Naive thymus-derived CD4-positive, alpha-beta T cell (primary cell): ENCODE data around the gene ID2. TPM values are rescaled to one million over a fixed set of nuclear protein-coding genes. Genes with fewer than 3 reads are reported as not detected.
A peak's percentile ranks its signal among the peaks of the same experiment; 100 is the strongest.
"Not testable (repeated sequence)": the region's sequence is repeated elsewhere in the genome, so short reads cannot be mapped to it uniquely, and the experiment has no call there.

Source experiments
- ATAC-seq: fragments of 150-1000 bp; cut with Tn5 transposase; 2 replicates; pipeline ENCODE4 v1.10.0; 2021; ENCODE audit warnings: mild to moderate bottlenecking, moderate library complexity
- CTCF ChIA-PET: fragments of 350-600 bp; sonication (Branson Sonifier 250); formaldehyde crosslinking; loops from one replicate; lab custom pipeline; 2021; ENCODE audit warnings: antibody characterized with exemption; lab: Charles Lee
- POLR2A ChIA-PET: fragments of 350-600 bp; sonication (Branson Sonifier 250); formaldehyde crosslinking; loops from one replicate; lab custom pipeline; 2021; ENCODE audit warnings: antibody characterized with exemption, inconsistent platforms; lab: Charles Lee
- DNase-seq, 9 donors: peaks; one replicate each; pipeline versions ENCODE4 v3.0.0 to v3.0.0-alpha.2; 2020 to 2022; ENCODE audit warnings: mixed read lengths in 1 of 9
- H3K27ac ChIP-seq: one replicate; pipeline ENCODE4 v1.7.0; 2013; ENCODE audit warnings: mild to moderate bottlenecking, low read depth, low read length, moderate library complexity
- H3K27me3 ChIP-seq, 2 donors: one replicate each; pipeline ENCODE4 v1.7.0; 2013; ENCODE audit warnings: low read length in 2 of 2, mild to moderate bottlenecking in 2 of 2, moderate library complexity in 2 of 2; ENCODE audit not compliant: control insufficient read depth in 2 of 2, insufficient read depth in 2 of 2
- H3K36me3 ChIP-seq, 3 experiments: 1 replicate in 2 of 3; 2 replicates in 1 of 3; pipeline ENCODE4 v1.7.0; 2013; ENCODE audit warnings: low read length in 3 of 3, mild to moderate bottlenecking in 3 of 3, moderate library complexity in 1 of 3; ENCODE audit not compliant: insufficient read depth in 3 of 3, control insufficient read depth in 2 of 3
- H3K4me1 ChIP-seq, 2 donors: one replicate each; pipeline ENCODE4 v1.7.0; 2013; ENCODE audit warnings: low read length in 2 of 2, mild to moderate bottlenecking in 2 of 2, moderate library complexity in 1 of 2; ENCODE audit not compliant: control insufficient read depth in 2 of 2, insufficient read depth in 2 of 2
- H3K4me3 ChIP-seq: 2 replicates; pipeline ENCODE4 v1.7.0; 2013; ENCODE audit warnings: mild to moderate bottlenecking, low read length
- H3K9me3 ChIP-seq, 3 experiments: 1 replicate in 2 of 3; 2 replicates in 1 of 3; pipeline ENCODE4 v1.7.0; 2013; ENCODE audit warnings: low read length in 3 of 3; ENCODE audit not compliant: control insufficient read depth in 2 of 3
- H3K27ac Mint-ChIP-seq, 9 donors: one replicate each; pipeline ENCODE4 v1.8.0; 2020 to 2022; ENCODE audit warnings: mixed read lengths in 9 of 9, mild to moderate bottlenecking in 8 of 9, moderate library complexity in 5 of 9, inconsistent platforms in 2 of 9
- H3K27me3 Mint-ChIP-seq, 5 donors: one replicate each; pipeline ENCODE4 v1.8.0; 2021 to 2022; ENCODE audit warnings: mixed read lengths in 5 of 5, mild to moderate bottlenecking in 1 of 5
- H3K36me3 Mint-ChIP-seq, 5 donors: one replicate each; pipeline ENCODE4 v1.8.0; 2020 to 2022; ENCODE audit warnings: mixed read lengths in 5 of 5, mild to moderate bottlenecking in 3 of 5, inconsistent platforms in 1 of 5
- H3K4me1 Mint-ChIP-seq, 7 donors: one replicate each; pipeline ENCODE4 v1.8.0; 2020 to 2022; ENCODE audit warnings: mixed read lengths in 7 of 7, mild to moderate bottlenecking in 3 of 7, inconsistent platforms in 1 of 7
- H3K4me3 Mint-ChIP-seq, 10 donors: one replicate each; pipeline ENCODE4 v1.8.0; 2020 to 2022; ENCODE audit warnings: mild to moderate bottlenecking in 10 of 10, mixed read lengths in 10 of 10, moderate library complexity in 6 of 10, inconsistent platforms in 2 of 10
- H3K9me3 Mint-ChIP-seq, 11 donors: one replicate each; pipeline ENCODE4 v1.8.0; 2020 to 2022; ENCODE audit warnings: mixed read lengths in 11 of 11, mild to moderate bottlenecking in 4 of 11, inconsistent platforms in 1 of 11, moderate library complexity in 1 of 11
- intact Hi-C, 2 donors: fragments of 100-400 bp; cut with micrococcal nuclease; formaldehyde crosslinking; loops; one replicate each; pipeline ENCODE4 v1.15.1; 2023
- polyA plus RNA-seq, 2 donors: library from polyadenylated mRNA; unstranded; fragments of 300-500 nt; fragmentation: Illumina TruSeq; gene quantifications; one replicate each; pipeline ENCODE4 v1.2.3, GENCODE V29; 2021
- total RNA-seq, 6 experiments: library from RNA in 5 of 6; stranded (reverse) in 5 of 6; gene quantifications; 1 replicate in 5 of 6; 2 replicates in 1 of 6; pipeline ENCODE4 v1.2.3 and lab custom pipeline; 2021 to 2026

The ID2 gene
- total and polyA plus RNA-seq, 7 experiments from 2014 or later, result 43.0 to 309 (median 177) TPM

GRCh38 chr2:8728305-8729015 is 46.6 kb downstream of the ID2 start:
- Histone ChIP-seq H3K9me3 (no peaks in the 10 kb centered on the region), H3K36me3 (peaks cover 16 to 52% (median 27%) of the 10 kb centered on the region in 3 experiments), H3K27me3 (no peaks in the 10 kb centered on the region), H3K4me1 (no peaks in the 10 kb centered on the region), H3K27ac (no peak overlapping the region), H3K4me3 (no peak overlapping the region)
- DNase-seq (no peak), ATAC-seq (no peak)
- Mint-ChIP-seq H3K27ac (peak overlapping the region in 2 of 9 donors; percentile 30 to 32), H3K4me3 (no peak overlapping the region), H3K4me1 (no peaks in the 10 kb centered on the region), H3K36me3 (peaks cover 20 to 52% (median 44%) of the 10 kb centered on the region in 5 donors), H3K27me3 (no peaks in the 10 kb centered on the region), H3K9me3 (no peaks in the 10 kb centered on the region)
- CTCF ChIA-PET, result no interaction called here
- POLR2A ChIA-PET, result no interaction called here
- intact Hi-C loops, result no loop called here

- H3K27me3 Mint-ChIP-seq, intact Hi-C loops, H3K4me1 Mint-ChIP-seq, H3K4me3 Mint-ChIP-seq, POLR2A ChIA-PET, H3K4me3 ChIP-seq, ATAC-seq, H3K9me3 ChIP-seq, H3K9me3 Mint-ChIP-seq, CTCF ChIA-PET, H3K27ac ChIP-seq, H3K4me1 ChIP-seq, H3K27me3 ChIP-seq, DNase-seq, H3K27ac Mint-ChIP-seq: not testable (repeated sequence)
- peaks cover 19 to 58% (median 31%) of the 10 kb centered on the region in 3 experiments for H3K36me3 ChIP-seq
- peaks cover 20 to 56% (median 49%) of the 10 kb centered on the region in 5 donors for H3K36me3 Mint-ChIP-seq
Observed at GRCh38 chr2:8729101-8729500, 47.2 kb downstream of the ID2 start.

GRCh38 chr2:8729939-8730338 is 48.1 kb downstream of the ID2 start:
- intact Hi-C loops, result no loop called here
- peaks cover 19 to 65% (median 31%) of the 10 kb centered on the region in 3 experiments for H3K36me3 ChIP-seq
- H3K27me3 Mint-ChIP-seq, result no peaks in the 10 kb centered on the region
- no peak overlapping the region for H3K4me3 ChIP-seq
- H3K4me3 Mint-ChIP-seq, result no peak overlapping the region
- no peaks in the 10 kb centered on the region for H3K4me1 Mint-ChIP-seq
- peaks cover 20 to 56% (median 49%) of the 10 kb centered on the region in 5 donors for H3K36me3 Mint-ChIP-seq
- no peaks in the 10 kb centered on the region for H3K9me3 Mint-ChIP-seq
- H3K27ac ChIP-seq, result no peak overlapping the region
- ATAC-seq (no peak), DNase-seq (no peak)
- no peaks in the 10 kb centered on the region for H3K9me3 ChIP-seq
- POLR2A ChIA-PET, result no interaction called here
- H3K27ac Mint-ChIP-seq, result peak overlapping the region in 1 of 9 donors; percentile 4
- no peaks in the 10 kb centered on the region for H3K27me3 ChIP-seq
- H3K4me1 ChIP-seq, result no peaks in the 10 kb centered on the region
- CTCF ChIA-PET, result no interaction called here

- DNase-seq (no peak), ATAC-seq (no peak)
- Histone ChIP-seq H3K4me3 (no peak overlapping the region), H3K36me3 (peaks cover 24 to 78% (median 28%) of the 10 kb centered on the region in 3 experiments), H3K4me1 (no peaks in the 10 kb centered on the region), H3K9me3 (no peaks in the 10 kb centered on the region), H3K27ac (no peak overlapping the region), H3K27me3 (no peaks in the 10 kb centered on the region)
- Mint-ChIP-seq H3K9me3 (no peaks in the 10 kb centered on the region), H3K4me3 (no peak overlapping the region), H3K4me1 (no peaks in the 10 kb centered on the region), H3K36me3 (peaks cover 20 to 64% (median 57%) of the 10 kb centered on the region in 5 donors), H3K27ac (peak overlapping the region in 2 of 9 donors; percentile 20 to 69), H3K27me3 (no peaks in the 10 kb centered on the region)
- POLR2A ChIA-PET, result no interaction called here
- intact Hi-C loops, result no loop called here
- CTCF ChIA-PET, result no interaction called here
Observed at GRCh38 chr2:8732601-8733000, 50.7 kb downstream of the ID2 start.

Other genes with a start within 250 kb of the ID2 start
- 10 to 100 TPM; 34.5 to 54.3 (median 48.3) TPM for gene KIDINS220, start 155.6 kb downstream of the ID2 start, total RNA-seq
- gene KIDINS220, start 155.6 kb downstream of the ID2 start, polyA plus RNA-seq, result 10 to 100 TPM; 23.8 to 30.7 TPM